Measurements from ENCODE around the gene WWC2.
"Not testable (repeated sequence)": the region's sequence is repeated elsewhere in the genome, so short reads cannot be mapped to it uniquely, and the experiment has no call there.

The WWC2 gene

GRCh38 chr4:183304538-183304937 is 205.5 kb downstream of the WWC2 start:
- DNase-seq: no peak

GRCh38 chr4:183306811-183307210 is 207.8 kb downstream of the WWC2 start:
- no peak for DNase-seq

- no peak for DNase-seq
Measured at GRCh38 chr4:183312841-183313240, 213.8 kb downstream of the WWC2 start.

- no peak for DNase-seq
Measured at GRCh38 chr4:183314336-183314735, 215.3 kb downstream of the WWC2 start.

GRCh38 chr4:183314806-183315205 is 215.7 kb downstream of the WWC2 start:
- DNase-seq: no peak

GRCh38 chr4:183318656-183319055 is 219.6 kb downstream of the WWC2 start:
- no peak for DNase-seq

GRCh38 chr4:183320211-183321059 is 221.4 kb downstream of the WWC2 start, which contains the start of gene CLDN22:
TSS of gene CLDN22 (minus strand) at chr4:183320276. CDS start at chr4:183320218, 58 bp downstream.
- no peak for DNase-seq

GRCh38 chr4:183321079-183321478 is 222.0 kb downstream of the WWC2 start:
- DNase-seq: no peak

GRCh38 chr4:183321516-183321915 is 222.5 kb downstream of the WWC2 start:
- DNase-seq: no peak

- DNase-seq: no peak
Measured at GRCh38 chr4:183322326-183322725, 223.3 kb downstream of the WWC2 start, which contains the start of gene CLDN24. TSS of gene CLDN24 (minus strand) at chr4:183322426. CDS start at chr4:183322426, 0 bp downstream.

- no peak for DNase-seq
Measured at GRCh38 chr4:183323295-183323694, 224.2 kb downstream of the WWC2 start.

GRCh38 chr4:183324056-183324455 is 225.0 kb downstream of the WWC2 start:
- not testable (repeated sequence) for DNase-seq

- DNase-seq: no peak
Measured at GRCh38 chr4:183324619-183325018, 225.6 kb downstream of the WWC2 start.

GRCh38 chr4:183326387-183326786 is 227.3 kb downstream of the WWC2 start:
- DNase-seq: not testable (repeated sequence)

GRCh38 chr4:183326853-183327252 is 227.8 kb downstream of the WWC2 start:
- DNase-seq: no peak

GRCh38 chr4:183327827-183328226 is 228.8 kb downstream of the WWC2 start:
- no peak for DNase-seq

- no peak for DNase-seq
Measured at GRCh38 chr4:183328832-183329231, 229.8 kb downstream of the WWC2 start.

- DNase-seq: no peak
Measured at GRCh38 chr4:183329244-183329643, 230.2 kb downstream of the WWC2 start.

GRCh38 chr4:183329954-183330742 is 231.1 kb downstream of the WWC2 start:
- no peak for DNase-seq

- DNase-seq: no peak
Measured at GRCh38 chr4:183330841-183331240, 231.8 kb downstream of the WWC2 start.

GRCh38 chr4:183332447-183332846 is 233.4 kb downstream of the WWC2 start:
- DNase-seq: no peak

GRCh38 chr4:183333202-183333601 is 234.1 kb downstream of the WWC2 start:
- no peak for DNase-seq

- no peak for DNase-seq
Measured at GRCh38 chr4:183333983-183334382, 234.9 kb downstream of the WWC2 start.
